H9 (cell line): Measurements from ENCODE around the gene LRRC8C. TPM values are rescaled to one million over a fixed set of nuclear protein-coding genes. Genes with fewer than 3 reads are reported as not detected.

Experiments used
- DNase-seq: peaks from one replicate; pipeline ENCODE4 v3.0.0-alpha.2; 2017
- H2AFZ ChIP-seq: one replicate; pipeline ENCODE4 v1.6.1; 2013; ENCODE audit warnings: mild to moderate bottlenecking, low read length, control low read depth, moderate library complexity
- H2AK5ac ChIP-seq: 2 replicates; pipeline ENCODE4 v1.6.1; 2013; ENCODE audit warnings: low read length, control low read depth, mixed read lengths; ENCODE audit not compliant: insufficient read length
- H2BK120ac ChIP-seq: one replicate; pipeline ENCODE4 v1.6.1; 2013; ENCODE audit warnings: low read depth, mild to moderate bottlenecking, low read length, control low read depth, inconsistent platforms; ENCODE audit not compliant: poor library complexity, severe bottlenecking
- H2BK12ac ChIP-seq: 2 replicates; pipeline ENCODE4 v1.6.1; 2013; ENCODE audit warnings: low read length, control low read depth, mixed read lengths, low read depth; ENCODE audit not compliant: insufficient read length
- H2BK15ac ChIP-seq: 2 replicates; pipeline ENCODE4 v1.6.1; 2013; ENCODE audit warnings: low read depth, low read length, control low read depth
- H2BK20ac ChIP-seq: one replicate; pipeline ENCODE4 v1.6.1; 2013; ENCODE audit warnings: low read depth, mild to moderate bottlenecking, low read length, control low read depth, inconsistent platforms; ENCODE audit not compliant: poor library complexity, severe bottlenecking
- H2BK5ac ChIP-seq: 2 replicates; pipeline ENCODE4 v1.6.1; 2013; ENCODE audit warnings: low read length, control low read depth, mixed read lengths; ENCODE audit not compliant: insufficient read length
- H3K14ac ChIP-seq: 2 replicates; pipeline ENCODE4 v1.6.1; 2013; ENCODE audit warnings: low read length, control low read depth; ENCODE audit not compliant: insufficient read depth
- H3K18ac ChIP-seq: 2 replicates; pipeline ENCODE4 v1.6.1; 2013; ENCODE audit warnings: low read depth, mild to moderate bottlenecking, mixed read lengths, low read length, control low read depth; ENCODE audit not compliant: insufficient read length
- H3K23ac ChIP-seq: 2 replicates; pipeline ENCODE4 v1.6.1; 2013; ENCODE audit warnings: low read length, control low read depth, mixed read lengths, low read depth; ENCODE audit not compliant: insufficient read length
- H3K23me2 ChIP-seq: 2 replicates; pipeline ENCODE4 v1.6.1; 2013; ENCODE audit warnings: low read depth, mild to moderate bottlenecking, mixed read lengths, low read length, control low read depth; ENCODE audit not compliant: insufficient read length, poor library complexity, severe bottlenecking
- H3K27ac ChIP-seq: 2 replicates; pipeline ENCODE4 v1.5.1; 2013; ENCODE audit warnings: low read length, control low read depth, mixed read lengths, low read depth; ENCODE audit not compliant: insufficient read length
- H3K27me3 ChIP-seq: 2 replicates; pipeline ENCODE4 v1.6.1; 2013; ENCODE audit warnings: low read length, control low read depth, inconsistent platforms; ENCODE audit not compliant: insufficient read depth
- H3K4ac ChIP-seq: 2 replicates; pipeline ENCODE4 v1.6.1; 2013; ENCODE audit warnings: low read depth, mild to moderate bottlenecking, control low read depth, inconsistent platforms, low read length, moderate library complexity
- H3K4me1 ChIP-seq: 2 replicates; pipeline ENCODE4 v1.6.1; 2013; ENCODE audit warnings: low read length, control low read depth, inconsistent platforms; ENCODE audit not compliant: insufficient read depth
- H3K4me2 ChIP-seq: 2 replicates; pipeline ENCODE4 v1.6.1; 2013; ENCODE audit warnings: low read length, control low read depth, mixed read lengths; ENCODE audit not compliant: insufficient read length, insufficient read depth
- H3K56ac ChIP-seq: 2 replicates; pipeline ENCODE4 v1.6.1; 2013; ENCODE audit warnings: low read depth, mild to moderate bottlenecking, mixed read lengths, low read length, control low read depth; ENCODE audit not compliant: insufficient read length
- H3K79me1 ChIP-seq: 2 replicates; pipeline ENCODE4 v1.6.1; 2013; ENCODE audit warnings: low read depth, mild to moderate bottlenecking, moderate library complexity, low read length, control low read depth, inconsistent platforms; ENCODE audit not compliant: insufficient read depth, poor library complexity, severe bottlenecking
- H3K79me2 ChIP-seq: 2 replicates; pipeline ENCODE4 v1.6.1; 2013; ENCODE audit warnings: low read length, control low read depth, inconsistent platforms; ENCODE audit not compliant: insufficient read depth
- H3K9ac ChIP-seq: 2 replicates; pipeline ENCODE4 v1.6.1; 2013; ENCODE audit warnings: low read length, control low read depth, mixed read lengths; ENCODE audit not compliant: insufficient read length; ENCODE audit errors: extremely low read depth
- H3K9me3 ChIP-seq: one replicate; pipeline ENCODE4 v1.6.1; 2013; ENCODE audit warnings: low read depth, low read length, inconsistent platforms; ENCODE audit not compliant: control insufficient read depth
- H3T11ph ChIP-seq: one replicate; pipeline ENCODE4 v1.6.1; 2013; ENCODE audit warnings: mild to moderate bottlenecking, low read length, control low read depth, inconsistent platforms
- H4K20me1 ChIP-seq: one replicate; pipeline ENCODE4 v1.6.1; 2013; ENCODE audit not compliant: control insufficient read depth, insufficient read length, insufficient read depth
- H4K5ac ChIP-seq: 2 replicates; pipeline ENCODE4 v1.6.1; 2013; ENCODE audit warnings: low read depth, mild to moderate bottlenecking, mixed read lengths, low read length, control low read depth; ENCODE audit not compliant: insufficient read length
- H4K8ac ChIP-seq: replicated peaks from 2 replicates; pipeline ENCODE4 v1.6.1; 2013; ENCODE audit warnings: low read length, control low read depth, mixed read lengths, low read depth; ENCODE audit not compliant: insufficient read length
- H4K91ac ChIP-seq: 2 replicates; pipeline ENCODE4 v1.6.1; 2013; ENCODE audit warnings: low read depth, mild to moderate bottlenecking, moderate library complexity, mixed read lengths, low read length, control low read depth; ENCODE audit not compliant: insufficient read length
- H3K27ac Mint-ChIP-seq, 3 experiments: 2 replicates in 2 of 3; 3 replicates in 1 of 3; pipeline ENCODE4 v1.8.0; 2020 to 2021; ENCODE audit warnings: mixed read lengths in 3 of 3, mild to moderate bottlenecking in 1 of 3, moderate library complexity in 1 of 3
- H3K27me3 Mint-ChIP-seq: 2 replicates; pipeline ENCODE4 v1.8.0; 2021; ENCODE audit warnings: low read depth, mild to moderate bottlenecking, moderate library complexity, mixed read lengths
- H3K36me3 Mint-ChIP-seq, 3 experiments: 2 replicates in 2 of 3; 3 replicates in 1 of 3; pipeline ENCODE4 v1.8.0; 2020 to 2021; ENCODE audit warnings: low read depth in 3 of 3, mixed read lengths in 3 of 3; ENCODE audit not compliant: insufficient read depth in 1 of 3
- H3K4me1 Mint-ChIP-seq, 2 experiments: 2 replicates each; pipeline ENCODE4 v1.8.0; 2020; ENCODE audit warnings: mixed read lengths in 2 of 2
- H3K4me3 Mint-ChIP-seq, 2 experiments: 2 replicates in 1 of 2; 3 replicates in 1 of 2; pipeline ENCODE4 v1.8.0; 2020 to 2021; ENCODE audit warnings: mild to moderate bottlenecking in 2 of 2, mixed read lengths in 2 of 2, moderate library complexity in 1 of 2
- H3K9me3 Mint-ChIP-seq, 2 experiments: 2 replicates in 1 of 2; 3 replicates in 1 of 2; pipeline ENCODE4 v1.8.0; 2020; ENCODE audit warnings: mild to moderate bottlenecking in 2 of 2, mixed read lengths in 2 of 2, moderate library complexity in 1 of 2
- total RNA-seq: library from RNA; stranded (reverse); gene quantifications from 2 replicates; pipeline ENCODE4 v1.2.1, GENCODE V29; 2021
- TF ChIP-seq, protein P1 (sequence below): fragments of 200-600 bp; sonication (generic); conservative IDR thresholded peaks from 3 replicates; pipeline ENCODE4 v1.8.0; 2021; ENCODE audit warnings: antibody characterized with exemption, mild to moderate bottlenecking

LRRC8C gene
- total RNA-seq, 1 experiment from 2014 or later = 1.9 TPM

DNA sequence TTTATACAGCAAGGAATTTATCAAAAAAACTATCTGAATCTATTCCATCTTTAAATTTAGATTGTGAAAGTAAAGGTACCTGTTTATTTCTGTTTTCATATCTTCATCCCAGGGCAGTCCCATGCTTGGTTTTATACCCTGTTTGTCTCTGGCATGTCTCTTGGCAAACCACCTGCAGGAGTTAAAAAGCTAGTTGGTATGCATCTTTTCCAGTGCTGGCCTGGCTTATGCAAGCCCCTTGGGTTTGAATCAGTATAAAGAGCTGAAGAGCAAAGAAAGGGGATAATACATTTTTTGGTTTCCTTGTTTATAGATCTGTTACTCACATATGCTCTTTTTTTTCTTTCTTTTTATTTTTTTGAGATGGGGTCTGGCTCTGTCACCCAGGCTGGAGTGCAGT, 37.8 kb downstream of the LRRC8C start:
- Mint-ChIP-seq H3K4me3 (no peak overlapping the region), H3K36me3 (no peaks in the 10 kb centered on the region), H3K9me3 (no peaks in the 10 kb centered on the region), H3K27ac (no peak overlapping the region; a peak in 1 of 7 replicates), H3K4me1 (no peaks in the 10 kb centered on the region), H3K27me3 (no peaks in the 10 kb centered on the region)
- Histone ChIP-seq H4K20me1 (no peaks in the 10 kb centered on the region), H3K4me2 (no peak overlapping the region), H3K9ac (no peak overlapping the region), H3K56ac (no peak overlapping the region), H3K27ac (no peak overlapping the region), H2AFZ (no peak overlapping the region), H2BK12ac (no peak overlapping the region), H2AK5ac (no peak overlapping the region), H3K79me2 (no peaks in the 10 kb centered on the region), H3K9me3 (no peaks in the 10 kb centered on the region), H3K4me1 (no peaks in the 10 kb centered on the region), H2BK120ac (no peak overlapping the region), H3K14ac (no peak overlapping the region), H4K5ac (no peak overlapping the region), H3K79me1 (no peaks in the 10 kb centered on the region), H2BK15ac (no peak overlapping the region), H4K91ac (no peak overlapping the region), H4K8ac (no peak overlapping the region), H3K23ac (no peak overlapping the region), H3K18ac (no peak overlapping the region), H3K4ac (no peak overlapping the region), H2BK5ac (no peak overlapping the region), H3K23me2 (no peaks in the 10 kb centered on the region), H2BK20ac (no peak overlapping the region), H3T11ph (no peak overlapping the region), H3K27me3 (no peaks in the 10 kb centered on the region)
- DNase-seq = no peak
- TF ChIP-seq, protein P1, sequence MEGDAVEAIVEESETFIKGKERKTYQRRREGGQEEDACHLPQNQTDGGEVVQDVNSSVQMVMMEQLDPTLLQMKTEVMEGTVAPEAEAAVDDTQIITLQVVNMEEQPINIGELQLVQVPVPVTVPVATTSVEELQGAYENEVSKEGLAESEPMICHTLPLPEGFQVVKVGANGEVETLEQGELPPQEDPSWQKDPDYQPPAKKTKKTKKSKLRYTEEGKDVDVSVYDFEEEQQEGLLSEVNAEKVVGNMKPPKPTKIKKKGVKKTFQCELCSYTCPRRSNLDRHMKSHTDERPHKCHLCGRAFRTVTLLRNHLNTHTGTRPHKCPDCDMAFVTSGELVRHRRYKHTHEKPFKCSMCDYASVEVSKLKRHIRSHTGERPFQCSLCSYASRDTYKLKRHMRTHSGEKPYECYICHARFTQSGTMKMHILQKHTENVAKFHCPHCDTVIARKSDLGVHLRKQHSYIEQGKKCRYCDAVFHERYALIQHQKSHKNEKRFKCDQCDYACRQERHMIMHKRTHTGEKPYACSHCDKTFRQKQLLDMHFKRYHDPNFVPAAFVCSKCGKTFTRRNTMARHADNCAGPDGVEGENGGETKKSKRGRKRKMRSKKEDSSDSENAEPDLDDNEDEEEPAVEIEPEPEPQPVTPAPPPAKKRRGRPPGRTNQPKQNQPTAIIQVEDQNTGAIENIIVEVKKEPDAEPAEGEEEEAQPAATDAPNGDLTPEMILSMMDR = no peak
